IMR-90 (cell line): ENCODE data around the gene OPCML. TPM values are rescaled to one million over a fixed set of nuclear protein-coding genes. Genes with fewer than 3 reads are reported as not detected.

Experiments
- ATAC-seq: fragments of 200-7000 bp; cut with Tn5 transposase; 2 replicates; pipeline ENCODE4 v1.9.1; 2020; ENCODE audit warnings: low read depth, mild to moderate bottlenecking, moderate library complexity
- BruUV-seq: library from RNA; stranded (reverse); fragments of 400-500 nt; replicated peaks from 2 replicates; lab custom pipeline; 2021; lab: Mats Ljungman, UMichigan
- CTCF ChIA-PET: fragments of 300-600 bp; formaldehyde crosslinking; extraction: SDS; loops from one replicate; lab custom pipeline; 2021; ENCODE audit warnings: antibody characterized with exemption; lab: Yijun Ruan, JAX
- POLR2A ChIA-PET: fragments of 300-600 bp; sonication (Branson Sonifier 250); formaldehyde crosslinking; loops from one replicate; lab custom pipeline; 2022; ENCODE audit warnings: antibody characterized with exemption; ENCODE audit not compliant: unreplicated experiment; lab: Charles Lee
- DNase-seq: peaks from one replicate; pipeline ENCODE4 v3.0.0; 2013
- H2AFZ ChIP-seq: replicated peaks from 2 replicates; pipeline ENCODE3; 2013; ENCODE audit warnings: low read length, mild to moderate bottlenecking; ENCODE audit not compliant: poor library complexity
- H2AK5ac ChIP-seq: 2 replicates; pipeline ENCODE4 v1.6.1; 2013; ENCODE audit warnings: low read depth, low read length, inconsistent platforms
- H2AK9ac ChIP-seq: replicated peaks from 2 replicates; pipeline ENCODE3; 2013; ENCODE audit warnings: mild to moderate bottlenecking, low read depth, low read length, moderate library complexity; ENCODE audit not compliant: poor library complexity
- H2BK120ac ChIP-seq: 2 replicates; pipeline ENCODE4 v1.6.1; 2013; ENCODE audit warnings: low read depth, low read length, inconsistent platforms
- H2BK15ac ChIP-seq: 3 replicates; pipeline ENCODE4 v1.6.1; 2013; ENCODE audit warnings: low read depth, low read length, inconsistent platforms
- H2BK20ac ChIP-seq: 2 replicates; pipeline ENCODE4 v1.6.1; 2013; ENCODE audit warnings: low read depth, mild to moderate bottlenecking, inconsistent platforms, low read length, moderate library complexity
- H2BK5ac ChIP-seq: 2 replicates; pipeline ENCODE4 v1.6.1; 2013; ENCODE audit warnings: mild to moderate bottlenecking, low read depth, low read length, inconsistent platforms; ENCODE audit not compliant: poor library complexity, severe bottlenecking
- H3K14ac ChIP-seq: replicated peaks from 2 replicates; pipeline ENCODE4 v1.6.1; 2013; ENCODE audit warnings: low read depth, low read length, inconsistent platforms
- H3K18ac ChIP-seq: 2 replicates; pipeline ENCODE4 v1.6.1; 2013; ENCODE audit warnings: low read depth, low read length, control low read depth
- H3K23ac ChIP-seq: 2 replicates; pipeline ENCODE4 v1.6.1; 2013; ENCODE audit warnings: low read depth, low read length, inconsistent platforms
- H3K27ac ChIP-seq: 2 replicates; pipeline ENCODE4 v1.5.1; 2013; ENCODE audit warnings: mild to moderate bottlenecking, control low read depth, low read length; ENCODE audit not compliant: insufficient read depth
- H3K27me3 ChIP-seq: 2 replicates; pipeline ENCODE4 v1.6.1; 2013; ENCODE audit warnings: low read length; ENCODE audit not compliant: control insufficient read depth, insufficient read depth
- H3K36me3 ChIP-seq: 2 replicates; pipeline ENCODE4 v1.6.1; 2013; ENCODE audit warnings: low read length, mixed read lengths; ENCODE audit not compliant: control insufficient read depth, insufficient read depth
- H3K4ac ChIP-seq: 2 replicates; pipeline ENCODE4 v1.6.1; 2013; ENCODE audit warnings: low read depth, low read length, inconsistent platforms
- H3K4me1 ChIP-seq: 2 replicates; pipeline ENCODE4 v1.6.1; 2013; ENCODE audit warnings: low read length, mixed read lengths; ENCODE audit not compliant: control insufficient read depth, insufficient read depth
- H3K4me2 ChIP-seq: 2 replicates; pipeline ENCODE4 v1.6.1; 2013; ENCODE audit warnings: low read depth, mild to moderate bottlenecking, control low read depth, low read length, moderate library complexity
- H3K4me3 ChIP-seq: 2 replicates; pipeline ENCODE4 v1.5.1; 2013; ENCODE audit warnings: low read depth, mild to moderate bottlenecking, control low read depth, low read length, moderate library complexity; ENCODE audit not compliant: insufficient read depth
- H3K56ac ChIP-seq: 2 replicates; pipeline ENCODE4 v1.6.1; 2013; ENCODE audit warnings: low read length, inconsistent platforms; ENCODE audit not compliant: insufficient read depth; ENCODE audit errors: extremely low read depth
- H3K79me1 ChIP-seq, 2 experiments: 2 replicates each; pipeline ENCODE4 v1.6.1; 2013; ENCODE audit warnings: low read length in 2 of 2, inconsistent platforms in 1 of 2, low read depth in 1 of 2
- H3K9ac ChIP-seq: 2 replicates; pipeline ENCODE4 v1.6.1; 2013; ENCODE audit warnings: low read depth, low read length, control low read depth
- H3K9me1 ChIP-seq: 2 replicates; pipeline ENCODE4 v1.6.1; 2013; ENCODE audit warnings: low read length, inconsistent platforms; ENCODE audit not compliant: insufficient read depth
- H3K9me3 ChIP-seq: 2 replicates; pipeline ENCODE4 v1.6.1; 2013; ENCODE audit warnings: low read length; ENCODE audit not compliant: control insufficient read depth, insufficient read depth
- H4K20me1 ChIP-seq: 2 replicates; pipeline ENCODE4 v1.6.1; 2013; ENCODE audit warnings: low read length, inconsistent platforms; ENCODE audit not compliant: insufficient read depth
- H4K5ac ChIP-seq: 2 replicates; pipeline ENCODE4 v1.6.1; 2013; ENCODE audit warnings: mild to moderate bottlenecking, low read depth, low read length, control low read depth
- H4K8ac ChIP-seq, 2 experiments: 2 replicates each; pipeline ENCODE4 v1.6.1; 2013; ENCODE audit warnings: low read depth in 2 of 2, low read length in 2 of 2, control low read depth in 1 of 2, inconsistent platforms in 1 of 2
- H4K91ac ChIP-seq: 2 replicates; pipeline ENCODE4 v1.6.1; 2013; ENCODE audit warnings: low read depth, low read length, inconsistent platforms; ENCODE audit not compliant: insufficient read depth
- CTCF ChIP-seq: conservative IDR thresholded peaks from 2 replicates; pipeline ENCODE4 v1.5.1; 2012; ENCODE audit warnings: mild to moderate bottlenecking, low read depth, low read length, improper control_type of control experiment
- MAFK ChIP-seq: IDR thresholded peaks from 2 replicates; pipeline ENCODE4 v1.6.1; 2012; ENCODE audit warnings: low read depth, low read length, improper control_type of control experiment
- NFE2L2 ChIP-seq: fragments of 150-350 bp; IDR thresholded peaks from 2 replicates; pipeline ENCODE4 v1.6.1; 2016; ENCODE audit warnings: low read depth, mild to moderate bottlenecking, low read length
- USF2 ChIP-seq: fragments of 150-350 bp; IDR thresholded peaks from 2 replicates; pipeline ENCODE4 v1.6.1; 2017; ENCODE audit warnings: mild to moderate bottlenecking, antibody characterized with exemption, low read length, low read depth
- WGBS, 2 experiments: methylation state at CpG; one replicate each; pipeline versions ENCODE4 v1.1.5 to v1.1.7; 2013; ENCODE audit warnings: missing lambda C conversion rate in 2 of 2; ENCODE audit not compliant: insufficient read length in 1 of 2; ENCODE audit errors: extremely low coverage in 2 of 2; 5-methylcytosine and 5-hydroxymethylcytosine counted together
- dilution Hi-C: fragments of 300-500 bp; cut with HindIII; formaldehyde crosslinking; loops from one replicate; pipeline ENCODE4 v1.14.3; 2018; ENCODE audit warnings: low sequenced_read_pairs; ENCODE audit not compliant: unreplicated experiment
- in situ Hi-C: fragments of 300-500 bp; cut with MboI; formaldehyde crosslinking; loops from 3 replicates; pipeline ENCODE4 v1.14.3; 2019; ENCODE audit warnings: low sequenced_read_pairs, inconsistent platforms, mixed read lengths
- intact Hi-C: fragments of 100-400 bp; cut with micrococcal nuclease; formaldehyde crosslinking; loops from 2 replicates; pipeline ENCODE4 v1.10.0; 2022
- polyA plus RNA-seq, 3 experiments: library from polyadenylated mRNA; depleted of rRNA; stranded (reverse); fragments of >200 nt; gene quantifications; 2 replicates each; pipeline ENCODE4 v1.2.3, GENCODE V29; 2012; ENCODE audit warnings: low replicate concordance in 1 of 3
- total RNA-seq: library from RNA; depleted of rRNA; stranded (reverse); fragments of >200 nt; gene quantifications from 2 replicates; pipeline ENCODE4 v1.2.3, GENCODE V29; 2012

OPCML gene
- total and polyA plus RNA-seq, 2 of the 4 experiments (the other 2 are of a cell fraction): under 0.01 to 2.6 TPM

- Histone ChIP-seq H2BK15ac (no peak overlapping the region), H2BK120ac (no peak overlapping the region), H3K23ac (no peak overlapping the region), H3K4me3 (no peak overlapping the region), H3K18ac (no peak overlapping the region), H4K8ac (no peak overlapping the region), H3K4me1 (no peaks in the 10 kb centered on the region), H3K36me3 (no peaks in the 10 kb centered on the region), H3K9ac (no peak overlapping the region), H2BK20ac (no peak overlapping the region), H2AFZ (no peak overlapping the region), H3K56ac (no peak overlapping the region), H3K79me1 (no peaks in the 10 kb centered on the region), H3K9me1 (no peaks in the 10 kb centered on the region), H3K14ac (no peak overlapping the region), H2BK5ac (no peak overlapping the region), H3K4me2 (no peak overlapping the region), H3K27me3 (no peaks in the 10 kb centered on the region), H3K4ac (no peak overlapping the region), H3K9me3 (peaks cover 37% of the 10 kb centered on the region), H2AK5ac (no peak overlapping the region), H3K27ac (no peak overlapping the region), H2AK9ac (no peak overlapping the region), H4K20me1 (no peaks in the 10 kb centered on the region), H4K5ac (no peak overlapping the region), H4K91ac (no peak overlapping the region)
- 33% methylated on average over 5 of the region's 26 CpGs; no CpG with 5 or more reads in 1 of the 2 experiments for WGBS, 2 experiments
- intact Hi-C loops: no loop called here
- no peak for ATAC-seq
- in situ Hi-C loops: no loop called here
- TF ChIP-seq NFE2L2 (no peak), CTCF (no peak), USF2 (no peak), MAFK (no peak)
- DNase-seq: no peak
- dilution Hi-C loops: no loop called here
- ChIA-PET CTCF (no interaction called here), POLR2A (no interaction called here)
- no TSS peak for BruUV-seq
Observed at GRCh38 chr11:133228471-133229329, 303.6 kb downstream of the OPCML start.
